IPS DF 19.7 (cell line): ENCODE measurements around the gene SCML2.
"Not testable (repeated sequence)": the region's sequence is repeated elsewhere in the genome, so short reads cannot be mapped to it uniquely, and the experiment has no call there.

Experiments used
- DNase-seq: peaks from one replicate; pipeline ENCODE4 v3.0.0-alpha.2; 2013; ENCODE audit warnings: low read depth, low spot score

Gene SCML2

DNA sequence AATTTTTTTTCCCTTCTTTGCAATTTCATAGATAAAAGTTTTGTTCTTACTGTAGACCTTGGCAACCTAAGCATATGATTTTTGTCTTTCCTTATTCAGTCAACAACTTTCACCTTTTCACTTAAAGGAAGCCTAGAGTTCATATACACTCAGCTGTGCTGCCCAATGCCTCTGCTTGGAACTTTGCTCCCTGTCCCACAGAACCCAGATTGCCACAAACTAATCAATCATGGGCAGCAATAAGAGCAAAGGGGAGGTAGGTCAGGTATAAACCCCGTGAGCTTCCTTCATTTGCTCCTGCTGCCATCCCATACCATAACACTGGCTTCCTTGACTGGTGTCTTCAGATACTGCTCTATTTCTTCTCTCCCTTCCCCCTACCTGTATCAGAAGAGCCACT, 82.8 kb downstream of the SCML2 start:
- DNase-seq = no peak

DNA sequence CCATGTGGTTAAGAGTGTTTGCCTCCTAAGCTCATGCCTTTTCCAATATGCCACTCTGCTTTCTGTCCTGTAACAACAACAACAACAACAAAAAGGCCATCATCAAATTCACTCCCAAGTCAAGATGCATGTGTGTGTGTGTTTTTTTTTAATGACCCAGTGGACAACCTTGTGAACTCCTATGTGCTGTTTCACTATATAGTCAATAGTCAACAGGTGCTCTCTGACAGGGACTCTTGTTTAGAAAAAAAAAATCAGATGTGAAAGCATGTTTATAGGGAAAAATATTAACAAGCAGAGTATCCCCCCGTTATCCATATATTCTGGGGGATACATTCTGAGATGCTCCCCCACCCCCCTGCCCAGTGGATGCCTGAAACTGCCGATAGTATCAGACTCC, 83.2 kb downstream of the SCML2 start:
- DNase-seq = no peak

- DNase-seq = no peak
Measured at GRCh38 chrX:18255059-18255458, 99.4 kb downstream of the SCML2 start.

- no peak for DNase-seq
Measured at GRCh38 chrX:18252644-18253359, 101.7 kb downstream of the SCML2 start.

GRCh38 chrX:18229646-18230045, 124.8 kb downstream of the SCML2 start:
- DNase-seq = not testable (repeated sequence)

DNA sequence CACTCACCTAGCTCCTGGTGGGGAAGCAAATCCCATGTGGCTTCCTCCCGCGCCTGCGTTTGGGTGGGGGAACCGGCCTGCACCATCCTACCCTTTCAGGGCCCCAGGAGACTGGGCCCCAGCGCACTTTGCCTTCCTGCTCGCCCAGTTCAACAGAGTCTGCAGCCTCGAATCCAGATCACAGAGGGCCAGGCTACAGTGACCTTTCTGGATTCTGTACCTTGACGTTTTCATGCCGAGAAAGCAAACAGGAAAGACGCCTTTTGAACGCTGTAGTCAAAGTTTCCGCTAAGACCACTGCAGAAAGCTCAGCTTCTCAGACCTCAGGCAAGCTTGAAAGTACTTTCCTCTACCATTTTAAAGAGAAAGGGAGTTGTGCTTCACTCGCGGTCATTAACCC, 126.4 kb downstream of the SCML2 start:
- no peak for DNase-seq

DNA sequence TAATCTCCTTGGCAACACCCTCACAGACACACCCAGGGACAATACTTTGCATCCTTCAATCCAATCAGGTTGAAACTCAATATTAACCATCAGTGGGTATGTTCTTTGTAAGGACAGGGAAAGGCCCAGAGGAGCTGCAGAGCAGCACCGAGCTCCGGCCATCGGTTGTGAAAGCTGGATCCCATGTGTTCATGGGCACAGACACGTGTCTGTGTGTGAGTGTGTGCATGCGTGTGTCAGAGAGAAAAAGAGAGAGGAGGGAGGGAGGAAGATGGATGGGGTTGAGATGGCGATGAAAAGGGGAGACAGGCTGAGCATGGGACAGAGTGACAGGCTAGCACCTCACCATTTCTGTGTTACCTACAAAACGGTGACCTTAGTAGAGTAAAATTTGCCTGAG, 127.0 kb downstream of the SCML2 start:
- DNase-seq = no peak

DNA sequence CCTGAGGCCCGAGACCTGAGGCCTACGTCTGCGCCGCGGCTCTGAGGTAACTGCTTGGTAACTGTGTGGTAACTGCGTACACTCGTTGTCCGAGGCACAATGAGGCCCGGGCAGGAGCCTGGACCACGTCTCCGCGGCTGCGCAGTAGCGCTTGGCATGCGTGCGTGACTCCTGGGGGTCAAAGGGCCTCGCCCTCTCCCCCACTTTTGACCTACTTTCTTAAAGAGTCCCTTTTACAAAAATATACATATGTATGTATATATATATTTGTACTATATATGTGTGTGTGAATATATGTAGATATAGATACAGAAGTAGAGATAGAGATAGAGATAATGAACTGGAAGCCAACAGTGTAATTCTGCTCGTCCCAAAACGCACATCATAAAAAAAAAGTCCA, 133.7 kb downstream of the SCML2 start, which contains the start of gene BEND2:
BEND2 (minus strand) TSS at position 101 of the 400 bp plus-strand sequence. CDS start 136 bp downstream, outside the sequence.
- DNase-seq = no peak

DNA sequence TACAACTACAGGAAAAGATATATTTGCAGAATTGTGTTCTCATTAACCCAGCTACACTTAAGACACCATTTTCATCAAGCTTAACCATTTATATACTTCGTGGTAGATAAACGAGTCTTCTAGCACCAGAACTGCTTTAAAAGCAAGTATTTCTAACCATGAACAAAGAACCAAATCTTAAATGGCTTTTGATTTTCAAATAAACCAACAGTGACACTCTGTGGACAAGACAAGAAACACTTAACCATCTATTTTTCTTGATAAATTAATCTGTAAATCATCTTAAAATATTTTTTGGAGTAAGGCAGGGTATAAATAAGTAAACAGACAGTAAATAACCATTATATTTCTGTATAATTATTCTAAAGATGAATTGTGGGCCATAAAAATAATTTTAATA, 144.0 kb downstream of the SCML2 start:
- no peak for DNase-seq

DNA sequence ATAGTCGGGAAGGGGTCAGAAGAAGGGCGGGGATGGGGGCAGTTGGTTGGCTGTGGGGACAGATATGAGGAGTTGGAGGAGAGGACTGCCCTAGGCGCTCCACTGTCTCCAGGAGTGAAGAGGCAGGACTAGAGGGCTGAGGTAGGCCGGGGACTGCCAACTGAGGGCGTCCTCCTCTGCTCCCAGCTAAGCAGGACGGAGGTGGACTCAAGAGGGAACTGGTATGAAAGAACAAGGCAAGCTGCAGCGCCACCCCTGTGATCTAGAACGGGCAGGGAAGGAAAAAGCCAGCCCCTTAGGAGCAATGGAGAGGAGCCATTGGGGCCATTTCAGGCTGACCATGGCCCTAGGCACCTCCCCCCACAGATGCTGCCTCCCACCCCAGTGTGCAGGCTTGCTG, 147.8 kb downstream of the SCML2 start:
- DNase-seq = no peak

- DNase-seq = no peak
Measured at GRCh38 chrX:18203631-18204030, 150.9 kb downstream of the SCML2 start.

GRCh38 chrX:18194688-18195087, 159.8 kb downstream of the SCML2 start:
- DNase-seq = no peak
